SH-SY5Y (cell line): Measurements from ENCODE around the gene TACR1.

Experiments
- GATA2 ChIP-seq: IDR thresholded peaks from 2 replicates; pipeline ENCODE4 v1.6.1; 2011; ENCODE audit warnings: mild to moderate bottlenecking, low read depth, low read length
- GATA3 ChIP-seq: IDR thresholded peaks from 2 replicates; pipeline ENCODE4 v1.6.1; 2011; ENCODE audit warnings: low read depth, mild to moderate bottlenecking, low read length, moderate library complexity

DNA sequence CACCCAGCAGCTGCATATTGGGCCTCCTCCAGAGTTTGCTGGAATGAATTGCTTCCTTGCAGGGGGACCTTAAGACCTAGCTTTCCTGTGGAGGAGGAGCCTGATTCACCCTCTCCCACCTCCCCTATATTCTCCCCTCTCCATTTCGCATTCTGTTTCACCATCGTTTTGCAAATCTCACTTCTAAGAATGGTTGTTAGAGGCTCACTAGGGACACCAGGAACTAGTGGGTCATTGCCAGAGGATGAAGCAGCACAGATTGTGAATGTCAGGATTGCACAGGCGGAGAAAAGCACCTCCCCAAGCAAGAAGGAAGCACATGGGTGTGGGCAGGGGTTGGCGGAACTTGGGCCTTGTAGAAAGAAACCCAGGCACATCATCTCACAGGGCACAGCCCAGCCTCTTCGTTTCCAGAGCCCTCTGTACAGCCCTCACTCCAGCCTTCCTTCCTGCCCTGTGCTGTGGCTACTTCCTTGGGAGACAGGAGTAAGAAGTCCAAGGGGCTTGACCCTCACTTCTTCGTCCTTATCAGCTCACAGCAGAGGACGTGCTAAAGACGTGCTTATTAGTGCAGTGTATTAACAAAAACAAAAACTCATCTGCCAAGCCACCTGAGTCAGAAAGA is 63.4 kb downstream of the TACR1 start:
- TF ChIP-seq GATA2 (no peak), GATA3 (no peak)
